Right renal pelvis (tissue), 4 donors: ENCODE measurements around the gene CD34. TPM values are rescaled to one million over a fixed set of nuclear protein-coding genes. Genes with fewer than 3 reads are reported as not detected.
"Not testable (repeated sequence)": the region's sequence is repeated elsewhere in the genome, so short reads cannot be mapped to it uniquely, and the experiment has no call there.

Source experiments
- DNase-seq, 4 donors: peaks; one replicate each; pipeline ENCODE4 v3.0.0-alpha.2; 2013; ENCODE audit warnings: low read depth in 4 of 4, low spot score in 3 of 4, missing footprints in 1 of 4
- polyA plus RNA-seq, 4 donors: library from polyadenylated mRNA; unstranded; fragments of 120-200 nt; gene quantifications; one replicate each; pipeline ENCODE4 v1.2.1, GENCODE V29; 2013; ENCODE audit not compliant: insufficient read length in 4 of 4

The CD34 gene
- polyA plus RNA-seq, 4 donors = 96.2 to 123 (median 118) TPM

DNA sequence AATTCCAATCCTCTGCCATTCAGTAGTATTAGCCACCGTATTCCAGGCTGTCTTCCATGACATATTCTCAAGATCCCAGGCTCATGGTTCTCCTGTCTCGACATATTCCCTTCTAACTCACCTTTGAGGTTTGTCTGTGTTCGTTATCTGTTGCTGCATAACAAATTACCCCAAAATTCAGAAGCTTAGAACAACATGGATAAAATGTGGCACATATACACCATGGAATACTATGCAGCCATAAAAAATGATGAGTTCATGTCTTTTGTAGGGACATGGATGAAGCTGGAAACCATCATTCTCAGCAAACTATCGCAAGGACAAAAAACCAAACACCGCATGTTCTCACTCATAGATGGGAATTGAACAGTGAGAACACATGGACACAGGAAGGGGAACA, 33.0 kb downstream of the CD34 start:
- not testable (repeated sequence) for DNase-seq

- DNase-seq = no peak
Observed at GRCh38 chr1:207876131-207876530, 34.8 kb downstream of the CD34 start.

GRCh38 chr1:207875532-207875931, 35.4 kb downstream of the CD34 start:
- no peak for DNase-seq

DNA sequence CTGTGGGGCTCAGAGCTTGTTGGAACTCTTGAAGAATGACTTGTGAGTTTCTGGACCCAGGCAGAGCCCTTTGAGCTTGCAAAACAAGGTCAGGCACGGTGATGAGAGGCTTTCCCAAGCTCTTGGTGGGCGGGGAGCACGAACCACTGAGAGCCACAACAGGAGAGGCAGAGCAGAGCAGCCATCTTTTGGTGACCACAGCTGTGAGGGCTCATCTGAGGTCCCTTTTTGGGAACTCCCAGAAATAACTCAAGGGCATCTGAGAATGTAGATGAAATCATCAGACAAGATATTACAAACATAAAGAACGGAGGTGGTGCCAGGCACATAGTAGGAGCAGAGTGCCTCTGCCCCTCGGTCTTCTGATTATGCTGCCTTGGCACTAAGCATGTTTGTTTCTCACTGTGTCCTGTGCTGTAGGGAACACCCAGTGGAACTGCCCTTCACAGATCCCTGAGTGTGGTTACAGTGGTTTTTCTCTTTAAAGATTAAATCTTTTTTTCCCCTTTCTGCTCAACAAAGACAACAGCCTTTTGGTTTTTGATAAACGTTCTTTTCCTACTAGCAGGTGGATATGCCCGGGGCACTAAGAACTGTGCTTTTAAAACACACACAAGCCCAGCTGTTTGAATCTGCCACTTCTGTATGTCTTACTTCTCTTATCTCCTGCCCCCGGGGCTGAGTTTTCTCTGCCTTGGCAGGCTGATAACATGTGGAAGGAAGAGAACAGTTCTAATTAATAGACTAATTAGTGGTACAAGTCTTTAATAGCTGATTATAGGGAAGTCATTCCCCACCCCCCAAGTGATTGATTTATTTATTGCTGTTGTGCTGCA, 37.7 kb downstream of the CD34 start:
- DNase-seq = no peak

DNA sequence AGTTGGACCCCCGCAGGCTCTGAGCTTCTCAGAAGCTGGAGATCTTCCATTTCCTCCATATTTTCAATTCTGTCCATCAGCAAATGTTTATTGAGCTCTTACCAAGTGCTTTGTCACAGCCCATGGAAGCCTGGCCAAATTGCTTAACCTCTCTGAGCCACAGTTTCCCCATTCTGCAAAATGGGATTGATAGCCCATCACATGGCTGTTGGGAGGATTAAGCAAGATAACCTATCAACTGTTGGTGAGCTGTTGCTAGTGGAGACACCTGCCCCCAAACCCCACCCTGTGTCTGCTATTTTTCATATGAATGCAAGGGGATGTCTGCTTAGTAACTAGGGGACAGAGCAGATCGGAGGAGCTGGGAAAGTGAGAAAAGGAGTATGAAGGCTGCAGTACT, 38.3 kb downstream of the CD34 start:
- no peak for DNase-seq

GRCh38 chr1:207871117-207871649, 39.7 kb downstream of the CD34 start:
- no peak for DNase-seq

- no peak for DNase-seq
Observed at GRCh38 chr1:207870306-207871031, 40.5 kb downstream of the CD34 start.

DNA sequence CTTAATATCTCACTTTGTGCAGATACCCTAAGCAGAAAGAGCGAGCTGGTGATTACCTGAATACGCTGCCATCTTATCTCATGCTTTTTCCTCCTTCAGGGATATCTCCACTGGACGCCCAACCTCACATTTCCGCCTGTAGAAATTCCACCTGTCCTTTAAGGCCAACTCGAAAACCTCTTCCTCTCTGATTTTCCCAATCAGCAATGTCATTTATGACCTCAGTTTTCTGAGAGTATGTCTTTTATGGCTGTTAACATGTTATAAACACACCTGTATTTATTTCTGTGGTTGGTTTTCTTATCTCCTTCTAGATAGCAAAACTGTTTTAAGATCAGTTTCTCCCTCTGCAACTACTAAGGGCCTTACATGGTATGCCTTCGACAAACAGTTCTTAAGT, 41.1 kb downstream of the CD34 start:
- no peak for DNase-seq

- peak; percentile 70 to 78 (median 76) for DNase-seq
Observed at GRCh38 chr1:207868774-207869721, 41.9 kb downstream of the CD34 start.

DNA sequence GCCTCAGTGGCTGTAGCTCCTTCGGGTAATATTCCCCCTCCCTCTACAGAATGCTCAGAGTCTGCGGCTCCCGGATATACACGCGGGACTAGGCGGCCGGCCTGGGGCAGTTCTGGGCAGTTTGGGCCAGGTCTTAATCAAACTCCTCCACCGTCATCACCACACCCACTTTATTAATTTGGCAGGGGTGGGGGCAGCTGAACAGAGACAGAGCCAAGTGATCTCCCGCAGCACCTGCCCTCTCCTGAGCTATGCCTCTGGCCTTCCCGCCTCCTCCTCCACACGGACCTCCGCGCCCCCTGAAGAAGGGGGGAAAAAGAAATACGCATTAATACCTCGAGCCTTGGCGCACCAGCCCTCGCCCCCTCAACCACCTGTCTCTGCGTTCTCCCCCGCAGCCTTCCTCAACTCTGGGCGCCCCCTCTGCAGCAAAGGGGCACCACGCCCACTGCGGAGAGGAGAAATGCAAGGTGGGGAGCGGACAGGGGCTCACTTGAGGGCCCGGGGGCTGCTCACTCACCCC, 42.6 kb downstream of the CD34 start:
- no peak for DNase-seq

- no peak for DNase-seq
Observed at GRCh38 chr1:207867136-207868109, 43.5 kb downstream of the CD34 start.

GRCh38 chr1:207866471-207867135, 44.3 kb downstream of the CD34 start:
- DNase-seq = no peak

GRCh38 chr1:207863893-207864535, 46.9 kb downstream of the CD34 start:
- DNase-seq = no peak

DNA sequence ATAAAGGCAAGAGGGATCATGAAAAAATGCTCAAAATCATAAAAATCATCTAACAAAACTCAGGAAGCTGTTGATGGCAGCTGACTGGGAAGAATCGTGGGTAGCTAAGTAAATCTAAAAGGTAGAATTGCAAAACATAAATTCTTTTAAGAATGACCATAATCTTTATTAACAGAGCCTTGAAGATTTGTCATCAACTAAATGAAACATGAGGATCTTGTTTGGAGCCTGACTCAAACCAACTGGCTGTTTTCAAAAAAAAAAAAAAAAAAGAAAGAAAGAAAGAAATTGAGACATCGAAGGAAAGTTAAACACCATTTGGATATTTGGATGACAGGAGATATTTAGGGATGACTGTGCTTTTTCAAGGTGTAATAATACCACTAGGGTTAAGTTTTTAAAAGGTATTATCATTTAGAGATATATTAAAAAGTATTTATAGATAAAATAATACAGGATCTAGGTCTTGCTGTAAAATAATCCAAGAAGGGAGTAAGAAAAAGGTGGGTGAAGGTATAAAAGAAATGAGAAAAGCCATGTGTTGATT, 48.6 kb downstream of the CD34 start:
- no peak for DNase-seq

DNA sequence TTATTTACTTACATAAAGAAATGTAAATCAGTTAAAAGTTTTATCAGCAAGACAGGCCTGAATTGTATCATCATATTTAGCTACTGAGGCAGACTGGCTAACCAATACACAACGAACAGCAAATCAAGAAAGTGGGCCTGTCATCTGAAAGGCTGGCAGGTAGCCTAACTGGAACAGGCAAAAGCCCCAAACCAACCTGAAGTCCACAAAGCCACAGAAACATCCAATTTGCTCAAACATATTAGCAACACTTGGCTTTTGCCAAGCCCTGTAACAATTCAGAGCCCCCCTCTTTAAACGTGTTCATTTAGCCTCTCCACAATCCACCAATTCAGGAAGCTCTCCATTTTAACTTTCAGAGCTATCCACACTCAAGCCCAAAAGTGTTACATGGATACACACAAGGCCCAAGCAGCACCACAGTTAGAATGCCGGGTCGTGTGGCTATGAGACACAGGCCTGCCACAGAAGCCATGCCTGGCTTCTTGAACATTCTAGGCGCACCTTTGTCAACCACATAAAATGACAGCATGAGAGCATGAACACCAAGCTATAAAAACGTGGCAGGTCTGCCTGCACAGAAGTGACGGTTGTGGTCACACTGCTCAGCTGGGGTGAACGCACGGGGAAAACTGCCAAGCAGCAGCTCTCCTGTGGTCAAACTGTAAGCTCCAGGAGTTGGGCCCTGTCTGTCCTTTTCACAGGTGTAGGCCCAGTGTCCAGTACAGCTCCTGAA, 49.3 kb downstream of the CD34 start:
- DNase-seq = no peak

DNA sequence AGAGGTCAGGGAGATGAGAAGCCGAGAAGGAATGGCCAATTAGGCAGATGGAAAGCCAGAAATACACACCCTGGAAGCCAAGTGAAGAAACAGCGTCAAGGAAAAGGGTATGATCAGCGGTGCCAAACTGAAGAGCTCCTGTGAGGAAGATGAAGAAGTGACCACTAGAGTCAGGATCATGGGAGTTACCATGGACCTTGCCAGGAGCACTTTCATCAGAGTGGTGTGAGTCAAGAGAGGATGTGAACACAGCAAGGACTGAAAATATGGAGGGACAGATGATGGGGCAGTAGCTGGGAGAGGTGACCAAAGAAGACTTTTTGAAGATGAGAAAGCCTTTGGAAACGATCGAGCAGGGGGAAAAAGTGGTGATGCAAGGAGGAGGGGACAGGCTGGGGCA, 50.4 kb downstream of the CD34 start:
- DNase-seq = no peak

- no peak for DNase-seq
Observed at GRCh38 chr1:207858806-207859205, 52.1 kb downstream of the CD34 start.
